K562 (cell line): ENCODE results near the gene ZMYM4. TPM values are rescaled to one million over a fixed set of nuclear protein-coding genes. Genes with fewer than 3 reads are reported as not detected.
A peak's percentile ranks its signal among the peaks of the same experiment; 100 is the strongest.

Experiments used
- CREB5 ChIP-seq: fragments of 250-450 bp; sonication (Bioruptor Pico); IDR thresholded peaks from 2 replicates; pipeline ENCODE4 v1.5.0; 2020; ENCODE audit warnings: mild to moderate bottlenecking
- ELF2 ChIP-seq: fragments of 250-450 bp; sonication (Bioruptor Pico); IDR thresholded peaks from 2 replicates; pipeline ENCODE4 v1.5.0; 2021; ENCODE audit warnings: mild to moderate bottlenecking
- FOXP1 ChIP-seq: sonication (generic); formaldehyde crosslinking; IDR thresholded peaks from 2 replicates; pipeline ENCODE4 v1.8.0; 2022; ENCODE audit warnings: mild to moderate bottlenecking, missing genetic modification reagents
- NELFE ChIP-seq: IDR thresholded peaks from 2 replicates; pipeline ENCODE4 v1.6.1; 2011; ENCODE audit warnings: mild to moderate bottlenecking; ENCODE audit not compliant: insufficient read depth, insufficient read length
- NR0B1 ChIP-seq: fragments of 450-650 bp; IDR thresholded peaks from one replicate; pipeline ENCODE4 v1.6.1; 2018; ENCODE audit warnings: mild to moderate bottlenecking, moderate library complexity; ENCODE audit not compliant: partially characterized antibody
- PPARD ChIP-seq: fragments of 250-450 bp; sonication (Bioruptor Pico); IDR thresholded peaks from 2 replicates; pipeline ENCODE4 v1.8.0; 2022; ENCODE audit warnings: inconsistent platforms, mild to moderate bottlenecking, moderate library complexity
- PTTG1 ChIP-seq: fragments of 450-650 bp; IDR thresholded peaks from 2 replicates; pipeline ENCODE4 v1.6.1; 2016; ENCODE audit warnings: low read depth, mild to moderate bottlenecking, missing genetic modification characterization, missing compliant biosample characterization
- RBM22 ChIP-seq: fragments of 200-400 bp; formaldehyde crosslinking; IDR thresholded peaks from 2 replicates; pipeline ENCODE4 v1.6.1; 2018; ENCODE audit warnings: low read length, low read depth; ENCODE audit not compliant: poor library complexity, severe bottlenecking
- SAP30 ChIP-seq: fragments of 200-600 bp; sonication (generic); IDR thresholded peaks from 2 replicates; pipeline ENCODE4 v1.6.1; 2012; ENCODE audit warnings: borderline replicate concordance, low read depth, mild to moderate bottlenecking, moderate library complexity, low read length, control low read depth, inconsistent platforms; ENCODE audit not compliant: insufficient read depth, poor library complexity, severe bottlenecking
- SRF ChIP-seq, 2 experiments: fragments of 250-450, 450-650 bp in 1 of 2; sonication (Bioruptor Pico) in 1 of 2; sonication (generic) in 1 of 2; formaldehyde crosslinking; IDR thresholded peaks; 2 replicates each; pipeline versions ENCODE4 v1.5.0 to v1.5.1; 2020 to 2022; ENCODE audit warnings: mild to moderate bottlenecking in 1 of 2, missing genetic modification reagents in 1 of 2
- TBL1XR1 ChIP-seq, 2 experiments: IDR thresholded peaks; 2 replicates each; pipeline ENCODE4 v1.6.1; 2012; ENCODE audit warnings: improper control_type of control experiment in 2 of 2, low read length in 2 of 2, mild to moderate bottlenecking in 1 of 2
- ZNF124 ChIP-seq: sonication (generic); formaldehyde crosslinking; IDR thresholded peaks from 2 replicates; pipeline ENCODE4 v1.8.1; 2022; ENCODE audit warnings: missing genetic modification reagents
- ZNF212 ChIP-seq: fragments of 450-650 bp; formaldehyde crosslinking; IDR thresholded peaks from 2 replicates; pipeline ENCODE4 v1.4.0; 2020; ENCODE audit warnings: mild to moderate bottlenecking
- polyA plus RNA-seq, 8 experiments: library from polyadenylated mRNA; depleted of rRNA in 4 of 8; stranded (reverse) in 5 of 8; unstranded in 3 of 8; fragments of >200 nt; fragmentation: Nextera tagmentation in 2 of 8; fragmentation: Illumina TruSeq in 1 of 8; extraction: Ambion mirVana in 2 of 8; extraction: Trizol in 1 of 8; gene quantifications; 2 replicates each; pipeline versions ENCODE4 v1.2.1 to v1.2.3, GENCODE V29; 2011 to 2014; ENCODE audit warnings: inconsistent platforms in 1 of 8, missing spikeins in 1 of 8
- total RNA-seq, 7 experiments: library from RNA; depleted of rRNA in 6 of 7; stranded (reverse); fragments of >200 nt in 6 of 7; fragmentation: Illumina TruSeq in 2 of 7; extraction: Trizol in 2 of 7; gene quantifications; 2 replicates each; pipeline versions ENCODE4 v1.2.1 to v1.2.3, GENCODE V29; 2011 to 2021; ENCODE audit warnings: low replicate concordance in 1 of 7
- TF ChIP-seq, protein P1 (sequence below): sonication (generic); formaldehyde crosslinking; IDR thresholded peaks from 2 replicates; pipeline ENCODE4 v1.8.0; 2022; ENCODE audit warnings: missing genetic modification reagents, mild to moderate bottlenecking, borderline replicate concordance
- TF ChIP-seq, protein P2 (sequence below): sonication (generic); formaldehyde crosslinking; IDR thresholded peaks from 2 replicates; pipeline ENCODE4 v1.8.0; 2022; ENCODE audit warnings: missing genetic modification reagents, mild to moderate bottlenecking, moderate library complexity, borderline replicate concordance

ZMYM4 gene
- total and polyA plus RNA-seq, 9 of the 15 experiments (the other 6 are each of a cell fraction or from before 2014, with no cell fraction given) = 15.2 to 77.2 (median 63.3) TPM

DNA sequence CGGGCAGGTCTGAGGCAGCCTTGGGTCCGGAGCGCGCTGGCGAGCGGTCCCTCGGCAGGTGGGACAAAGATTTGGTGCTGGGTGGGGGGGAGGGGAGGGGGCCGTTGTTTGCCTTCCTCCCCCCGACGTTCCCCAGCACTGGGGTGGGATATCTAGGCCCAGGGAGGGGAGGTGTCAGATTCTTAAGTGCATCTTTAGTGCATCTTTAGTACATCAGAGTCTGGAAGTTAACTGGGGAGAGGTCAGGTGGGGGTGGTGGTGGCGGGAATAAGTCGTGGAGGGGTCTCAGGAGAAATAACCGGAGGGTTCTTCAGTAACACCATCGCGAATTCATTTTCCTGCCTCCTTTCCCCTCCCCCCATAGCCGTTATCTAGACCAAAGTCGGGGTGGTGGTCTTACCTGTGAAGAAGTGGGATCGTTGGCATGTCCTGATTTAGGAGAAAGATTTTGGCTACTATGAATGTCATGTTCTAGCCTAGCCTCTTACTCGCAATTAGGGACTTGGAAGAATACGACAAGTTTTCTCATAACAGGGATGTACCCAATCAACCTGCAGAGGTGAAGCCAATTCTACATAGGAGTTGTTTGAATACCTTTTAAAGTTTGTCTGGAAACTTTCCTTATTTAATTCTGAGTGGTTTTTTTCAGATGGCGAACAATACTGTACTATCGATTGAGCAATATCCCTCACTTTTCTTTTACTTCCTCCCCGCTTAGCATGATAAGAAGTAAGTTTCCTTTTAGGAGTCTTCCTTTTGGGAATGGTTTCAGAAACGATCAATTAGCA lies 886 bp downstream of the ZMYM4 start (continued):
- TF ChIP-seq FOXP1 (CRISPR knock-in tag) = no peak
- TF ChIP-seq ZNF124 = no peak
- no peak for TF ChIP-seq PTTG1 (tag)
- no peak for TF ChIP-seq ZNF212 (CRISPR knock-in tag)
- 0 out of 2 replicates have a peak, but pooled peaks have one; percentile 24 for TF ChIP-seq ELF2
- no peak for TF ChIP-seq PPARD (CRISPR knock-in tag)
- TF ChIP-seq, protein P1, sequence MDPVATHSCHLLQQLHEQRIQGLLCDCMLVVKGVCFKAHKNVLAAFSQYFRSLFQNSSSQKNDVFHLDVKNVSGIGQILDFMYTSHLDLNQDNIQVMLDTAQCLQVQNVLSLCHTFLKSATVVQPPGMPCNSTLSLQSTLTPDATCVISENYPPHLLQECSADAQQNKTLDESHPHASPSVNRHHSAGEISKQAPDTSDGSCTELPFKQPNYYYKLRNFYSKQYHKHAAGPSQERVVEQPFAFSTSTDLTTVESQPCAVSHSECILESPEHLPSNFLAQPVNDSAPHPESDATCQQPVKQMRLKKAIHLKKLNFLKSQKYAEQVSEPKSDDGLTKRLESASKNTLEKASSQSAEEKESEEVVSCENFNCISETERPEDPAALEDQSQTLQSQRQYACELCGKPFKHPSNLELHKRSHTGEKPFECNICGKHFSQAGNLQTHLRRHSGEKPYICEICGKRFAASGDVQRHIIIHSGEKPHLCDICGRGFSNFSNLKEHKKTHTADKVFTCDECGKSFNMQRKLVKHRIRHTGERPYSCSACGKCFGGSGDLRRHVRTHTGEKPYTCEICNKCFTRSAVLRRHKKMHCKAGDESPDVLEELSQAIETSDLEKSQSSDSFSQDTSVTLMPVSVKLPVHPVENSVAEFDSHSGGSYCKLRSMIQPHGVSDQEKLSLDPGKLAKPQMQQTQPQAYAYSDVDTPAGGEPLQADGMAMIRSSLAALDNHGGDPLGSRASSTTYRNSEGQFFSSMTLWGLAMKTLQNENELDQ (CRISPR knock-in tag) = no peak
- no peak for TF ChIP-seq SRF (CRISPR knock-in tag; IDR thresholded peaks at IDR 0.05)
- TF ChIP-seq NELFE = no peak
- no peak for TF ChIP-seq CREB5 (CRISPR knock-in tag)
- peak; percentile 40 for TF ChIP-seq SAP30
- TF ChIP-seq RBM22 = no peak
- TF ChIP-seq NR0B1 = no peak
- TF ChIP-seq TBL1XR1 (IDR thresholded peaks at IDR 0.05; ENCODE audit: low read length in 2 of 2) = no peak
- TF ChIP-seq, protein P2, sequence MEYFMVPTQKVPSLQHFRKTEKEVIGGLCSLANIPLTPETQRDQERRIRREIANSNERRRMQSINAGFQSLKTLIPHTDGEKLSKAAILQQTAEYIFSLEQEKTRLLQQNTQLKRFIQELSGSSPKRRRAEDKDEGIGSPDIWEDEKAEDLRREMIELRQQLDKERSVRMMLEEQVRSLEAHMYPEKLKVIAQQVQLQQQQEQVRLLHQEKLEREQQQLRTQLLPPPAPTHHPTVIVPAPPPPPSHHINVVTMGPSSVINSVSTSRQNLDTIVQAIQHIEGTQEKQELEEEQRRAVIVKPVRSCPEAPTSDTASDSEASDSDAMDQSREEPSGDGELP (CRISPR knock-in tag) = no peak
